Ovary (tissue), 10 donors: ENCODE results near the gene SPINK14. TPM values are rescaled to one million over a fixed set of nuclear protein-coding genes. Genes with fewer than 3 reads are reported as not detected.

Experiments used
- DNase-seq, 5 donors: peaks; one replicate each; pipeline ENCODE4 v3.0.0-alpha.2; 2019 to 2020
- H3K27ac ChIP-seq, 2 donors: fragments of 200-600 bp; one replicate each; pipeline versions ENCODE4 v1.5.1 to v1.8.0; 2019 to 2022
- H3K27me3 ChIP-seq: fragments of 200-600 bp; one replicate; pipeline ENCODE4 v1.8.0; 2022
- H3K36me3 ChIP-seq: fragments of 200-600 bp; sonication (generic); one replicate; pipeline ENCODE4 v1.5.1; 2019
- H3K4me1 ChIP-seq: one replicate; pipeline ENCODE4 v1.8.1; 2013; ENCODE audit warnings: mild to moderate bottlenecking, moderate library complexity; ENCODE audit not compliant: insufficient read depth
- H3K4me3 ChIP-seq: fragments of 200-600 bp; sonication (generic); one replicate; pipeline ENCODE4 v1.5.1; 2017
- H3K9me3 ChIP-seq, 2 donors: fragments of 200-600 bp in 1 of 2; sonication (generic) in 1 of 2; one replicate each; pipeline versions ENCODE4 v1.5.1 to v1.8.1; 2013 to 2019; ENCODE audit warnings: mild to moderate bottlenecking in 1 of 2, moderate library complexity in 1 of 2
- EP300 ChIP-seq: sonication (generic); formaldehyde crosslinking; IDR thresholded peaks from one replicate; pipeline ENCODE4 v1.6.1; 2017; ENCODE audit warnings: antibody characterized with exemption
- POLR2A ChIP-seq: fragments of 450-650 bp; IDR thresholded peaks from one replicate; pipeline ENCODE4 v1.6.1; 2017; ENCODE audit warnings: antibody characterized with exemption, mild to moderate bottlenecking, moderate library complexity
- WGBS, 3 donors: extraction: QIAGEN DNeasy Blood & Tissue Kit in 1 of 3; methylation state at CpG; one replicate each; pipeline versions ENCODE4 v1.1.5 to v1.1.7; 2013 to 2017; 5-methylcytosine and 5-hydroxymethylcytosine counted together
- intact Hi-C, 4 donors: fragments of 100-400 bp; cut with DNase I; formaldehyde crosslinking; loops; one replicate each; pipeline versions ENCODE4 v1.11.0 to v1.15.1; 2022 to 2023
- long read RNA-seq, 3 donors: library from polyadenylated mRNA in 2 of 3; unstranded in 2 of 3; transcript quantifications; one replicate each; pipeline ENCODE4 v2.0.0 and lab custom pipeline, GENCODE V29; 2021 to 2026
- polyA plus RNA-seq, 2 donors: library from polyadenylated mRNA; stranded (reverse); fragments of 200-250 nt in 1 of 2; fragments of 350-450 nt in 1 of 2; fragmentation: Illumina TruSeq in 1 of 2; extraction: RNeasy Lipid Tissue Mini Kit (QIAGEN cat#74804) in 1 of 2; gene quantifications; one replicate each; pipeline ENCODE4 v1.2.3, GENCODE V29; 2013 to 2014
- total RNA-seq, 7 donors: library from RNA; depleted of rRNA in 2 of 7; stranded (reverse); fragments of >200 nt in 2 of 7; fragmentation: NEBNext Ultra II Directional in 3 of 7; extraction: Animal tissue kit (Norgen Biotek cat#: 25700) in 3 of 7; gene quantifications; one replicate each; pipeline versions ENCODE4 v1.1.0 to v1.2.4, GENCODE V29; 2016 to 2023
- TF ChIP-seq, protein P1 (sequence below), 3 donors: fragments of 450-650 bp in 2 of 3; fragments of 200-600 bp in 1 of 3; IDR thresholded peaks; one replicate each; pipeline versions ENCODE4 v1.5.1 to v1.8.0; 2016 to 2022; ENCODE audit warnings: antibody characterized with exemption in 3 of 3, mild to moderate bottlenecking in 1 of 3
- donor health status: DM: no; HTN: no; CAD: no; lungs with moderate emphysema.
- donor health status: DM: no; HTN: no; CAD: no.
- donor health status: Bipolar disorder and iron deficiency.
- donor health status: DM: yes; HTN: yes; CAD: no.
- donor health status: DM: no; HTN: no; CAD: no.
- donor health status: DM: yes; HTN: yes; CAD: no.

The SPINK14 gene
- total RNA-seq (not detected), polyA plus RNA-seq (not detected)
- long read RNA-seq, donor 1: 0 reads
- long read RNA-seq, donor 2: 0 reads
- long read RNA-seq, donor 3: 0 reads

DNA sequence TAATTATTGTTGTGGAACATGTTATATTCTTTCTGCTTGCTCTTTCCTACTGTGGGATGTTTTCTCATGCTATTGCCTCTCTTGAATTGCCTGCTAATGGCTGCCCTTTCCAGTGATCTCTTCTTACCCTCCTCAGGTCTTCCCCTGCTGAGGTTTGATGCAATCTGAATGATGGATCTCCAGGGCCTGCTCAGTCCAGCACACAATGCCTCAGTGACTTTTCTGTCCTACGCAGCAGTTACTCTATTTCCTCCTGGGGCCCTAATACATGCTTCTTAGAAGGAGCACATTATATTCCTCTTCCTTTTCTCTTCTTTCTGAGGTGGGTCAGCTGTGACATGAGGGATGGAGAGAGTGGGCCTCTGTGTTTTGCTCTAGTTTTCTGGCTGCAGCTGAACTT lies at the start of gene SPINK14:
Gene SPINK14, plus strand, starts transcription at position 301 of the 400 bp plus-strand sequence. CDS start 1,187 bp downstream, outside the sequence.
- no peak for DNase-seq
- Histone ChIP-seq H3K9me3 (no peaks in the 10 kb centered on the region), H3K4me3 (no peak within 1 kb of the TSS), H3K27ac (no peak within 1 kb of the TSS), H3K27me3 (no peaks in the 10 kb centered on the region), H3K4me1 (no peaks in the 10 kb centered on the region), H3K36me3 (no peaks in the 10 kb centered on the region)
- intact Hi-C loops: no loop called here
- TF ChIP-seq POLR2A (no peak), EP300 (no peak)
- TF ChIP-seq, protein P1, sequence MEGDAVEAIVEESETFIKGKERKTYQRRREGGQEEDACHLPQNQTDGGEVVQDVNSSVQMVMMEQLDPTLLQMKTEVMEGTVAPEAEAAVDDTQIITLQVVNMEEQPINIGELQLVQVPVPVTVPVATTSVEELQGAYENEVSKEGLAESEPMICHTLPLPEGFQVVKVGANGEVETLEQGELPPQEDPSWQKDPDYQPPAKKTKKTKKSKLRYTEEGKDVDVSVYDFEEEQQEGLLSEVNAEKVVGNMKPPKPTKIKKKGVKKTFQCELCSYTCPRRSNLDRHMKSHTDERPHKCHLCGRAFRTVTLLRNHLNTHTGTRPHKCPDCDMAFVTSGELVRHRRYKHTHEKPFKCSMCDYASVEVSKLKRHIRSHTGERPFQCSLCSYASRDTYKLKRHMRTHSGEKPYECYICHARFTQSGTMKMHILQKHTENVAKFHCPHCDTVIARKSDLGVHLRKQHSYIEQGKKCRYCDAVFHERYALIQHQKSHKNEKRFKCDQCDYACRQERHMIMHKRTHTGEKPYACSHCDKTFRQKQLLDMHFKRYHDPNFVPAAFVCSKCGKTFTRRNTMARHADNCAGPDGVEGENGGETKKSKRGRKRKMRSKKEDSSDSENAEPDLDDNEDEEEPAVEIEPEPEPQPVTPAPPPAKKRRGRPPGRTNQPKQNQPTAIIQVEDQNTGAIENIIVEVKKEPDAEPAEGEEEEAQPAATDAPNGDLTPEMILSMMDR (IDR thresholded peaks at IDR 0.05): no peak
- WGBS, 3 donors: 94 to 100% (median 96%) methylated on average over 1 of the region's 1 CpG

DNA sequence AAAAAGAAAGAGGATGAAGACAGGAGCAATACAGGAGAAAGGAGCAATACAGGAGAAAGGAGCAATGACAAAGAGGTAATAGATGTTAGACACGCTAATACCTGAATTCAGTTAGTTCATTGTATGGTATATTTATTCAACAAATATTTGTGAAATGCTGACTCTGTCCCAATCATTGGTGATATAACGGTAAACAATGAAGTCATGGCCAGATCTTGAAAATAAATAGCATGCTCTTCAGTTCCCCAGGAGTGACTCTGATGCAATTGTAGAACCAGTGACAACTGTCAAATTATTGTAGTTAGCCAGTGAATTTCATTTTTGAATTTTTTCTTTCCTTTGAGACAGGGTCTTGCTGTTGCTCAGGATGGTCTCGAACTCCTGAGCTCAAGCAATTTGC lies 48.0 kb upstream of the SPINK14 start:
- Histone ChIP-seq H3K4me1 (no peaks in the 10 kb centered on the region), H3K36me3 (no peaks in the 10 kb centered on the region), H3K4me3 (no peak overlapping the region), H3K27ac (no peak overlapping the region), H3K9me3 (no peaks in the 10 kb centered on the region), H3K27me3 (no peaks in the 10 kb centered on the region)
- DNase-seq: no peak
- 91 to 95% (median 95%) methylated on average over 3 of the region's 3 CpGs for WGBS, 3 donors
- intact Hi-C loops: no loop called here
- TF ChIP-seq, protein P1 (IDR thresholded peaks at IDR 0.05): no peak
- no peak for TF ChIP-seq POLR2A
- no peak for TF ChIP-seq EP300

GRCh38 chr5:148125641-148126040 lies 42.7 kb upstream of the SPINK14 start:
- TF ChIP-seq, protein P1 (IDR thresholded peaks at IDR 0.05): no peak
- TF ChIP-seq POLR2A (no peak), EP300 (no peak)
- DNase-seq: no peak
- no peaks in the 10 kb centered on the region for H3K36me3 ChIP-seq
- no peaks in the 10 kb centered on the region for H3K27me3 ChIP-seq
- H3K4me1 ChIP-seq: no peaks in the 10 kb centered on the region
- 55 to 66% (median 61%) methylated on average over 3 of the region's 3 CpGs for WGBS, 3 donors
- H3K4me3 ChIP-seq: no peak overlapping the region
- no peak overlapping the region for H3K27ac ChIP-seq
- intact Hi-C loops: no loop called here
- H3K9me3 ChIP-seq: no peaks in the 10 kb centered on the region

DNA sequence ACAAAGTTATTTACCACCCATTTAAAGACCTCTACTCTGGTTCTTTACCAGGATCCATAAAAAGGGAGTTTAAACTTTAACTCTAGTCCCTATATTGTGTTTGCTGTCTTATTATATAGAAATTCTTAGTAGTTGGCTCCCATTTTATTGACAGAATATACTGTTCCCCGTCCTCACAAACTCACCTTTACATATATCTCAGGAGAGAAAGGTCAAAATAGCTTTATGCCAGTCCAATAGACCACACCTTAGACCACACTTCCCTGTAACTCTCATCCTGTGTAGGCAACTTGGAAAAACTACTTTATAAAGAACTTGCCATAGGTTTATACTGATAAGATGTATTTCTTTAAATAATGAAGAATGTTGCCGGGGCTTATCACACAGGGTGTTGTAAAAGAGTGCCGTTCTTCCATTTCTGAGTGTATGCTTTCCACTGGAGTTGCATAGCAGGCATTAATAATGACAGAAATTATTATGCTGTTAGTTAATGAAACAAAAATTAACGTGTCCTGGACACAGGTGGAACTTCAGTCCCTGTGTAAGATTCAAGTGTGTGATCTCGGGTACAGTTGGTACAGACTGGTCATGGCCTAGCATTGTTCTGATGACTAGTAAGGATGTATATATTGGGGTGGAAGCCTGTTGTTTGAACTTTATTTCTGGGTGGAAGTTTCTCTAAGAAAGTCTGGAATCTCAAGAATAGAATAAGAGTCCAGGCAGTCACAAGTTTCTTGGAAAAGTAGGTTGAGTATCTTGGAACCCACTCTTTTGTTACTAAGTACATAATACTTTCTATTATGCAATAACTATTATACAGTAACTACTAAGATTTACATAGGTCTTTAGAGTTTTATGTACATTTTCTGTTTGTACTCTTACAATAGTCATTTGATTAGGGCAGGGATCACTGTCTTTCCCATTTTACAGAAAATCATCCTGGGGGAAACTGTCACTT lies 33.0 kb upstream of the SPINK14 start:
- Histone ChIP-seq H3K27me3 (no peaks in the 10 kb centered on the region), H3K36me3 (no peaks in the 10 kb centered on the region), H3K4me1 (no peaks in the 10 kb centered on the region), H3K4me3 (no peak overlapping the region), H3K9me3 (no peaks in the 10 kb centered on the region), H3K27ac (no peak overlapping the region)
- no peak for TF ChIP-seq POLR2A
- TF ChIP-seq, protein P1 (IDR thresholded peaks at IDR 0.05): no peak
- no peak for TF ChIP-seq EP300
- WGBS, 3 donors: 66 to 80% (median 74%) methylated on average over 5 of the region's 5 CpGs
- no peak for DNase-seq
- intact Hi-C loops: no loop called here
